Activated CD8-positive, alpha-beta T cell treated with anti-CD3 and anti-CD28 coated beads, Interleukin-2, amount 10 ng/mL, durations not matched to agents 7 days and 5 days (primary cell): ENCODE data around the gene FCGR3B. TPM values are rescaled to one million over a fixed set of nuclear protein-coding genes. Genes with fewer than 3 reads are reported as not detected.
"Not testable (repeated sequence)": the region's sequence is repeated elsewhere in the genome, so short reads cannot be mapped to it uniquely, and the experiment has no call there.

ENCODE experiments used
- ATAC-seq: fragments of 150-1000 bp; cut with Tn5 transposase; one replicate; pipeline ENCODE4 v1.10.0; 2021; ENCODE audit warnings: moderate library complexity
- CTCF ChIA-PET: fragments of 350-600 bp; sonication (Branson Sonifier 250); formaldehyde crosslinking; loops from one replicate; lab custom pipeline; 2021; ENCODE audit warnings: antibody characterized with exemption; lab: Charles Lee
- POLR2A ChIA-PET: fragments of 350-600 bp; sonication (Branson Sonifier 250); formaldehyde crosslinking; loops from one replicate; lab custom pipeline; 2021; ENCODE audit warnings: antibody characterized with exemption; lab: Charles Lee
- DNase-seq: peaks from one replicate; pipeline ENCODE4 v3.0.0-alpha.2; 2020
- H3K27ac Mint-ChIP-seq: one replicate; pipeline ENCODE4 v1.8.0; 2021; ENCODE audit warnings: mild to moderate bottlenecking, mixed read lengths
- H3K27me3 Mint-ChIP-seq: one replicate; pipeline ENCODE4 v1.8.0; 2021; ENCODE audit warnings: low read depth, mixed read lengths
- H3K36me3 Mint-ChIP-seq: one replicate; pipeline ENCODE4 v1.8.0; 2021; ENCODE audit warnings: low read depth, mixed read lengths
- H3K4me1 Mint-ChIP-seq: one replicate; pipeline ENCODE4 v1.8.0; 2021; ENCODE audit warnings: low read depth, mixed read lengths
- H3K4me3 Mint-ChIP-seq: one replicate; pipeline ENCODE4 v1.8.0; 2021; ENCODE audit warnings: mild to moderate bottlenecking, mixed read lengths
- H3K9me3 Mint-ChIP-seq: one replicate; pipeline ENCODE4 v1.8.0; 2022; ENCODE audit warnings: mixed read lengths; ENCODE audit not compliant: insufficient read depth
- total RNA-seq, 2 experiments: library from RNA; stranded (reverse); gene quantifications; one replicate each; pipeline ENCODE4 v1.2.3, GENCODE V29; 2021

FCGR3B gene
- total RNA-seq, 2 experiments from 2014 or later = not detected

- Mint-ChIP-seq H3K27me3 (peaks cover 11% of the 10 kb centered on the region), H3K27ac (peak overlapping the region; percentile 92), H3K4me3 (peak overlapping the region; percentile 90), H3K4me1 (peaks cover 27% of the 10 kb centered on the region)
- H3K36me3 Mint-ChIP-seq, ATAC-seq, POLR2A ChIA-PET, CTCF ChIA-PET, DNase-seq, H3K9me3 Mint-ChIP-seq: not testable (repeated sequence)
These were observed 17.8 kb downstream of the FCGR3B start for GRCh38 chr1:161613142-161613514.

- peaks cover 11% of the 10 kb centered on the region for H3K27me3 Mint-ChIP-seq
- H3K4me3 Mint-ChIP-seq = peak overlapping the region; percentile 90
- ATAC-seq (peak; percentile 95), DNase-seq (peak; percentile 92)
- CTCF ChIA-PET, H3K36me3 Mint-ChIP-seq, H3K9me3 Mint-ChIP-seq: not testable (repeated sequence)
- POLR2A ChIA-PET = interaction anchor here (1.2 kb wide), 1 partner anchor 137 kb away, joined by 3 read pairs; no protein-coding TSS in a partner anchor
- peak overlapping the region; percentile 92 for H3K27ac Mint-ChIP-seq
- peaks cover 27% of the 10 kb centered on the region for H3K4me1 Mint-ChIP-seq
These were observed 18.4 kb downstream of the FCGR3B start for GRCh38 chr1:161612322-161613141.

- H3K9me3 Mint-ChIP-seq, CTCF ChIA-PET, H3K36me3 Mint-ChIP-seq, ATAC-seq: not testable (repeated sequence)
- peaks cover 11% of the 10 kb centered on the region for H3K27me3 Mint-ChIP-seq
- POLR2A ChIA-PET = interaction anchor here (1.2 kb wide), 1 partner anchor 137 kb away, joined by 3 read pairs; no protein-coding TSS in a partner anchor
- H3K4me1 Mint-ChIP-seq = peaks cover 27% of the 10 kb centered on the region
- peak; percentile 42 for DNase-seq
- H3K27ac Mint-ChIP-seq = peak overlapping the region; percentile 92
- peak overlapping the region; percentile 90 for H3K4me3 Mint-ChIP-seq
These were observed 19.1 kb downstream of the FCGR3B start for GRCh38 chr1:161611866-161612321.

GRCh38 chr1:161610198-161610597, 20.8 kb downstream of the FCGR3B start:
- H3K4me3 Mint-ChIP-seq, H3K27ac Mint-ChIP-seq, H3K9me3 Mint-ChIP-seq, H3K36me3 Mint-ChIP-seq, POLR2A ChIA-PET, DNase-seq, ATAC-seq: not testable (repeated sequence)
- Mint-ChIP-seq H3K27me3 (peaks cover 17% of the 10 kb centered on the region), H3K4me1 (peaks cover 27% of the 10 kb centered on the region)
- CTCF ChIA-PET = interaction anchor here (1.0 kb wide), 1 partner anchor 128 kb away, joined by 3 read pairs; no protein-coding TSS in a partner anchor

GRCh38 chr1:161606541-161607336, 24.2 kb downstream of the FCGR3B start:
- DNase-seq, H3K36me3 Mint-ChIP-seq, H3K9me3 Mint-ChIP-seq, POLR2A ChIA-PET, CTCF ChIA-PET, H3K27ac Mint-ChIP-seq, H3K4me3 Mint-ChIP-seq: not testable (repeated sequence)
- ATAC-seq = peak; percentile 54
- Mint-ChIP-seq H3K27me3 (peaks cover 27% of the 10 kb centered on the region), H3K4me1 (peaks cover 12% of the 10 kb centered on the region)

GRCh38 chr1:161605762-161606540, 25.0 kb downstream of the FCGR3B start:
- H3K4me3 Mint-ChIP-seq, H3K36me3 Mint-ChIP-seq, DNase-seq, H3K27ac Mint-ChIP-seq, H3K4me1 Mint-ChIP-seq, H3K9me3 Mint-ChIP-seq, CTCF ChIA-PET, POLR2A ChIA-PET: not testable (repeated sequence)
- ATAC-seq = peak; percentile 65
- peaks cover 30% of the 10 kb centered on the region for H3K27me3 Mint-ChIP-seq

GRCh38 chr1:161605024-161605423, 26.0 kb downstream of the FCGR3B start:
- H3K4me3 Mint-ChIP-seq, CTCF ChIA-PET, POLR2A ChIA-PET: not testable (repeated sequence)

GRCh38 chr1:161597077-161597476, 33.9 kb downstream of the FCGR3B start:
- CTCF ChIA-PET = interaction anchor here (0.7 kb wide), 1 partner anchor 110 kb away, joined by 3 read pairs; no protein-coding TSS in a partner anchor
- H3K27ac Mint-ChIP-seq, H3K9me3 Mint-ChIP-seq, H3K36me3 Mint-ChIP-seq, H3K4me1 Mint-ChIP-seq, DNase-seq, ATAC-seq, H3K27me3 Mint-ChIP-seq, POLR2A ChIA-PET, H3K4me3 Mint-ChIP-seq: not testable (repeated sequence)

More at GRCh38 chr1:161605024-161605423, 26.0 kb downstream of the FCGR3B start:
- not testable (repeated sequence) for H3K9me3 Mint-ChIP-seq, ATAC-seq, H3K27ac Mint-ChIP-seq, H3K36me3 Mint-ChIP-seq, DNase-seq, H3K4me1 Mint-ChIP-seq
- H3K27me3 Mint-ChIP-seq = peaks cover 25% of the 10 kb centered on the region

- H3K4me3 Mint-ChIP-seq, DNase-seq, H3K36me3 Mint-ChIP-seq, POLR2A ChIA-PET, H3K4me1 Mint-ChIP-seq, CTCF ChIA-PET, H3K27ac Mint-ChIP-seq, ATAC-seq, H3K9me3 Mint-ChIP-seq, H3K27me3 Mint-ChIP-seq: not testable (repeated sequence)
These were observed 35.4 kb downstream of the FCGR3B start for GRCh38 chr1:161595583-161595982.

- not testable (repeated sequence) for DNase-seq
These were observed 35.8 kb downstream of the FCGR3B start for GRCh38 chr1:161595173-161595572.

GRCh38 chr1:161594269-161594984, 36.5 kb downstream of the FCGR3B start:
- H3K9me3 Mint-ChIP-seq, H3K27me3 Mint-ChIP-seq, CTCF ChIA-PET, H3K4me3 Mint-ChIP-seq, ATAC-seq, H3K27ac Mint-ChIP-seq, DNase-seq, H3K4me1 Mint-ChIP-seq, POLR2A ChIA-PET, H3K36me3 Mint-ChIP-seq: not testable (repeated sequence)

More at GRCh38 chr1:161595173-161595572, 35.8 kb downstream of the FCGR3B start:
- H3K36me3 Mint-ChIP-seq, ATAC-seq, H3K27me3 Mint-ChIP-seq, H3K4me3 Mint-ChIP-seq, POLR2A ChIA-PET, H3K4me1 Mint-ChIP-seq, CTCF ChIA-PET, H3K9me3 Mint-ChIP-seq, H3K27ac Mint-ChIP-seq: not testable (repeated sequence)
